Tibial nerve (tissue), 4 donors: ENCODE results near the gene SULF2.

Experiments used
- CTCF ChIP-seq, 5 experiments: fragments of 200-600 bp in 3 of 5; fragments of 450-650 bp in 2 of 5; sonication (generic) in 3 of 5; IDR thresholded peaks; one replicate each; pipeline ENCODE4 v1.5.1; 2016 to 2019; ENCODE audit warnings: antibody characterized with exemption in 5 of 5, mild to moderate bottlenecking in 3 of 5, moderate library complexity in 2 of 5
- EP300 ChIP-seq, 2 donors: sonication (generic); formaldehyde crosslinking; IDR thresholded peaks; one replicate each; pipeline ENCODE4 v1.6.1; 2017; ENCODE audit warnings: antibody characterized with exemption in 2 of 2, mild to moderate bottlenecking in 1 of 2
- POLR2A ChIP-seq, 2 donors: fragments of 450-650 bp; IDR thresholded peaks; one replicate each; pipeline ENCODE4 v1.6.1; 2017; ENCODE audit warnings: antibody characterized with exemption in 2 of 2, mild to moderate bottlenecking in 2 of 2, moderate library complexity in 2 of 2

- no peak for TF ChIP-seq CTCF (IDR thresholded peaks at IDR 0.05)
- no peak for TF ChIP-seq POLR2A (IDR thresholded peaks at IDR 0.05)
- no peak for TF ChIP-seq EP300 (IDR thresholded peaks at IDR 0.05)
These were observed 32.3 kb upstream of the SULF2 start for GRCh38 chr20:47817573-47817972.
